NAMALWA (cell line): Measurements from ENCODE around the gene MRTFA.
"Not testable (repeated sequence)": the region's sequence is repeated elsewhere in the genome, so short reads cannot be mapped to it uniquely, and the experiment has no call there.

Source experiments
- DNase-seq: peaks from one replicate; pipeline ENCODE4 v3.0.0-alpha.2; 2015; ENCODE audit warnings: low spot score

Gene MRTFA

DNA sequence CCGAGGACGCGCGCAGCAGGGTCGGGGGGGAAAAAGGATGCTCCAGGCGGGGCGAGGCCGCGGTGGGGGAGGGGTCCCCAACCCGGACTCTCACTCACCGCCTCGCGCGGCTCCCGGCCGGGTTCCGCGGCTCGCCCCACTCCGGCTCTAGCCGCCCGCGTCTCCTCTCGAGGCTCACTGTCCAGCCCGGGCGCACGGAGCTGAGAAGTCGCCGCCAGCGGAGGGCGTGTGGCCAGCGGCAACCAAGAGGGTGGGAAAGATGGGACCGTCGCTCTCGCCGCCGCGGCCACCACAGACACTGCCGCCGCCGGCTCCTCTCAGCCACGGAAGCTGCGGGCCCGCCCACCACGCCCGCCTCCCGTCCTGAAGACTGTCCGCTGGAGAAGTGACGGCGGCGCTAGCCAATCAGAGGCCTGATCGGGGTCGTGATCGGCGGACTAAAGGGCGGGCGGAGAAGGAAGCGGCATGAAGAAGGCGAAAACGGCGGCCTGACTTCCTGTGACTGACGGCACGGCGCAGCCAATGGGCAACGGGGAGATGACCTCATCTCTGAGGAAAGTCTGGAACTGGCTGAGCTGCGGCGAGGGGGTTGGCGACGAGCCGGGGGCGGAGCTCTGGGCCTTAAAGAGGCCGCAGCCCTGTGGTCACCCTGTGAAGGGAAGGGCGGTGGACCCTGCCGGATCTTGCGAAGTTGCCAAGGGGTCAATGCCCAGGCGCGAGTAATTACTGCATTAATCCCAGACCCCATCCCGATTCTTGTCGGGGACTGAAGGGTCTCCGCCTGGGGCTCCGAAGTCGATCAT, at the start of gene MRTFA:
MRTFA (minus strand) TSS at position 340 of the 803 bp plus-strand sequence.
- peak; percentile 99 for DNase-seq

DNA sequence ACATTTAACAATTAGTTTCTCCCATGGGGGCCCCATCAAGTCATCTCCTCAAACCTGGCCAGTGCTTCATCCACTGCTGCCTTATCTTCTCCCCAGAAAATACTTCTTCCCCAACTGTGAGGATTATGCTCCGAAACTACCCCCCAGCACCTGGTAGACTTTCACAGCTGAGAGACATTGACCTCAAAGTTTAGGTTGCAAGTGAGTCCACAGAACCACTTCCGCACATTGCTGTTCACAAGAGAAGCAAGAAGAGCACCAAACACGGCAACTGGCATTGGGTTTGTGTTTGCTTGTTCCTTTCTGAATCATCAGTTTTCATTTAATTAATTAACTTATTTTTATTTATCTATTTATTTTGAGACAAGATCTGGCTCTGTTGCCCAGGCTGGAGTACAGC, 48.9 kb upstream of the MRTFA start:
- no peak for DNase-seq

DNA sequence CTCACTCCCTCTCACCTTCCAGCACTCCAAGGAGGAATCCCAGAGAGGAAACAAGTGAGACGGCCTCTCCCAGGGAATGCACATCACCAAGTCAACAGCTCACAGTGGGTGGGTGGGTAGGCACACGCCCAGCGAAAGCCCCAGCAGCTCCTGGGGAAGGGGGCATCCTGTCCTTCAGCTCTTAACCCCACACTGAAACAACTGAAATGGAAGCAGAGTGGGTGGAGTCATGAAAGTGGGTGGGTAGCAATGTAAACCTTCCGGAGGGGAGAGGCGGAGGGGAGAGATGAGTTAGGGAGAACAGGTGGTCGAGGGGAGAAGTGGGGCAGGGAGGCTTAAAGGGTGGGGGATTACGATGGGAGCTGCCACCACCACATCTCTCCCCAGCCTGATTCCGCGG, 48.2 kb upstream of the MRTFA start:
- DNase-seq = no peak

DNA sequence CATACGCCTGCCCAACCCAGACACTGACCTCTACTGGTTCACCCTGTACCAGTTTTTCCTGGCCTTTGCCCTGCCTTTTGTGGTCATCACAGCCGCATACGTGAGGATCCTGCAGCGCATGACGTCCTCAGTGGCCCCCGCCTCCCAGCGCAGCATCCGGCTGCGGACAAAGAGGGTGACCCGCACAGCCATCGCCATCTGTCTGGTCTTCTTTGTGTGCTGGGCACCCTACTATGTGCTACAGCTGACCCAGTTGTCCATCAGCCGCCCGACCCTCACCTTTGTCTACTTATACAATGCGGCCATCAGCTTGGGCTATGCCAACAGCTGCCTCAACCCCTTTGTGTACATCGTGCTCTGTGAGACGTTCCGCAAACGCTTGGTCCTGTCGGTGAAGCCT, 44.9 kb upstream of the MRTFA start:
- no peak for DNase-seq

DNA sequence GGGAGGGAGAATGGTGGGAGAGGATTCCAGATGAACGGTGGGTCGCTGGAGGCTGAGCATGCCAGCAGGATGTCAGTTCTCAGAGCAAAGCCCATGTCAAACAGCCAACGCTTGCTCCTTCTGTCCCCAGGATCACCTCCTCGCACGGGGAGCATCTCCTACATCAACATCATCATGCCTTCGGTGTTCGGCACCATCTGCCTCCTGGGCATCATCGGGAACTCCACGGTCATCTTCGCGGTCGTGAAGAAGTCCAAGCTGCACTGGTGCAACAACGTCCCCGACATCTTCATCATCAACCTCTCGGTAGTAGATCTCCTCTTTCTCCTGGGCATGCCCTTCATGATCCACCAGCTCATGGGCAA, 44.3 kb upstream of the MRTFA start:
- no peak for DNase-seq

DNA sequence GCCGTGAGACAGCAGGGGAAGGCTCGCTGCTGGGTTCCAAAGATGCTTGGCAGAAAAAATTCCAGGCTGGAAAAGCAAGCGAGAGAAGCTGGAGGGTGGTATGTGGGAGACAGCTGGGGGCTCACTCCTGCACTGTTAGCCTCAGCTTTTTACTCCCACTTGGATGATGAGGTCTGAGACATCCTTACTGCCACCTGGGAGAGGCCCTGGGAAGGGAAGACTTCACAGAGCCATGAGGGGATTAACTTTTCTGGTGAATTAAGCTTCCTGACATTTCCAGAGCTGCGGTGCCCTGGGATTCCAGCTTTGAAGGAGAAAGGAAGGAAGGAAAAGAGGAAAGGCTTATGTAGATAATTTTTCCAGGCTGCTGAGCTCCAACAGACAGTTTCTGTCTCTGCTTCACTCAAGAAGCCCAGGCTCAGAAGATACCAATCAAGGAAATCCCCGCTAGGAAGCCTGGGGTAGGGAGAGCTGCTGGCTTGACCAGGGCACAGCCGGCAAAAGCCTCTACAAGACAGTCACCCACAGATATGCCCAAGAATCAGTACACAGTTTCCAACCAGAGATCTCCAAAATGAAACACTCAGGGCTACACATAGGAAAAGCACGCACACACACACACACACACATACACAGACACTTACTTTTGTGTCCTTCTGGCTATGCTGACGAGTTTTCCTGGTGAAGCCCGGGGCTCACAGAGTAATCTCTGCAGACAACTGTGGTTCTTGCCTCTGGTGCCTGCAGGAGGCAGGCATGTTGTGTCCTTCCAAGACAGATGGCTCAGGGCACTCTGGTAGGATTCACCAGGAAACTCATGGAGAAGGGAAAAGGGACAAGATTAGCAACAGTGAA, 43.7 kb upstream of the MRTFA start:
- no peak for DNase-seq

DNA sequence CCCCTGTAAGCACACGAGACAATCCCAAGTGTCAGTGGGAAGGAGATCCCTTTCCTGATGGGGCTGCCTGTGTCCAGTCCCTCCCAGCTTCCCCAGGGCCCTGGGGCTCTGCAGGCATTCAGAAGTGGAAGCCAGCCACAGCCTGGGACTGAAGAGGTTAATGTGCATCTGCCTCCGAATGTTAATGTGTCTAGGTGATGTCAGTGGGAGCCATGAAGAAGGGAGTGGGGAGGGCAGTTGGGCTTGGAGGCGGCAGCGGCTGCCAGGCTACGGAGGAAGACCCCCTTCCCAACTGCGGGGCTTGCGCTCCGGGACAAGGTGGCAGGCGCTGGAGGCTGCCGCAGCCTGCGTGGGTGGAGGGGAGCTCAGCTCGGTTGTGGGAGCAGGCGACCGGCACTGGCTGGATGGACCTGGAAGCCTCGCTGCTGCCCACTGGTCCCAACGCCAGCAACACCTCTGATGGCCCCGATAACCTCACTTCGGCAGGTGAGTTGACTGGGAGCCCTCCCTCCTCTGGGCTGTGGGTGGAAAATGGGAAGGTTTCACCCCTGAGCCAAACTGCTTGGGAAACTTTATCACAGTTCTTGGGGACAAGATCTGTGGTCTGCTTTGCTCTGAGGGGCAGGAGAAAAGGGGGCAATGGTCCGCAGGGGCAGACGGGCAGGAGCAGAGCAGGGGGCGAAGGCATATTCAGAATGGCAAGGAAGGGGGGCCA, 42.9 kb upstream of the MRTFA start, which contains the start of gene MCHR1:
MCHR1 (plus strand) TSS at position 236 of the 715 bp plus-strand sequence; CDS start at position 405, 169 bp downstream.
- DNase-seq = no peak

DNA sequence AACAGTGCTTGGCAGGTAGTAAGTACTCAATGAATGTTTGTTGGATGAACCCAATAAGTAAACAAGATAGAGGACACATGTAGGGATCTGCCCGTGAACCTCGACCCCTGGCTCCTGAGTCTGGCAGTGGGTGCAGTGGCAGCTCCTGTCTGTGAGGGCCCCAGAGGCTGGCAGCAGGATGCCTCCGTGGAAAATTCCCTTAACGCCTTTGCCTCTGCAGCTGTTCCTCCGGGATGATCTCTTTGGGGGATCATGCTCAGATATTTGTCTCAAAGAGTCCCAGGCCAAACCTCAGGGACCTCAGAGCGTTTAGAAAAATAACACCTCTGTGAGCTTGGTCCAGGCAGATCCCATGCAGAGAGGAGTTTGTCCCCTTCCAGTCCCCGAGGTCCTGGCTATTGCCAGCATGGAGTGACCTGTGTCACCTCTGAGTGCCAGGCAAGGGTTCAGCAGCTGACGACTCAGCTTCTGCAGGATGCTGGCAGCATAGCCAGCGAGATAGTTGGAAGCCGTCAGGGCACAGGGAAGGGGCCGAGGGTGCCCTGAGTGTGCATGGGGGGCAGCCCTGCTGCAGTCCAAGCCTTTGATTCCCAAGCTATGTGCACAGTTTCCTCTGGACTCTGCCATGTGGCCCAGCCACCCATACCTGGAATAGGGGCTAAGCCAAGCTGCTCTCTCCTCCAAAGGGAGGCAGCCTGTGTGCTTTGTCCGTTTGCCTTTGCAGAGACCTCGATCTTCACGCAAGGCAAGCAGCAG, 42.2 kb upstream of the MRTFA start:
- no peak for DNase-seq

DNA sequence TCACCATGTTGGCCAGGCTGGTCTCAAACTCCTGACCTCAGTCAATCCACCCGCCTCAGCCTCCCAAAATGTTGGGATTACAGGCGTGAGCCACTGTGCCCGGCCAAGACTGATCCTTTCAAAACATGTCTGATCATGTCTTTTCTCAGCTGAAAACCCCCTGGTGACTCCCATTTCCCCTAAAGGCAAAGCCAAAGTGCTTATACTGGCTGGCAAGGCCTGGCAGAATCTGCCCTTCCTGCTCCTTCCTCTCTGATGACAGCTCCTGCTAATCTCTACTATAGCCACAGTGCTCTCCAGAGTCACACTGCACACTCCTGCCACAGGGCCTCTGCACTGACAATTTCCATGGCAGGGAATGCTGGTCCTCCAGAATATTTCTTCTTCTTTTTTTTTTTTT, 40.1 kb upstream of the MRTFA start:
- no peak for DNase-seq

DNA sequence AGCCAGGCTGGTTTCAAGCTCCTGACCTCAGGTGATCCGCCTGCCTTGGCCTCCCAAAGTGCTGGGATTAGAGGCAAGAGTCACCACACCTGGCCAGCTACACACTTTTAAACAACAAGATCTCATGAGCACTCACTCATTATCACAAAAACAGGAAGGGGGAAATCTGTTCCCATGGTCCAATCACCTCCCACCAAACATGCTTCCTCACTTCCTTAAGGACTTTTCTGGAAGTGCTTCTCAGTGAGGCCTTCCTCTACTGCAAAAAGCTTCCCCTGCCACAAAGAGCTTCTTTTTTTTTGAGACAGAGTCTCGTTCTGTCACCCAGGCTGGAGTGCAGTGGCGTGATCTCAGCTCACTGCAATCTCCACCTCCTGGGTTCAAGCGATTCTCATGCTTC, 39.6 kb upstream of the MRTFA start:
- not testable (repeated sequence) for DNase-seq

DNA sequence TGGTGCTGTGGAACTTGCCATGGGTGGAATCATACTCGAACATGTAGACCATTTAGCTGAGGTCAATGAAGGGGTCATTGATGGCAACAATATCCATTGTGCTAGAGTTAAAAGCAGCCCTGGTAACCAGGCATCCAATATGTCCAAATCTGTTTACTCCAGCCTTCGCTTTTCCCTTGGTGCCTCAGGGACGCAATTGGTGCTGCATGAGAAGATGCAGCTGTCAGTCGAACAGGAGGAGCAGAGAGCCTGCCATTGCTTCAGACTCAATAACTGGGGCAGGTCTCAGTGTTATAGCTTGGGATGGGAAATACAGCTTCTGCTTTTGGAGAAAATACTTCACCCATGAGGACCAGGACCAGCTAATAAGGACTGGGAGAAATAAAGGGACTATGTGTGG, 37.8 kb upstream of the MRTFA start:
- no peak for DNase-seq

DNA sequence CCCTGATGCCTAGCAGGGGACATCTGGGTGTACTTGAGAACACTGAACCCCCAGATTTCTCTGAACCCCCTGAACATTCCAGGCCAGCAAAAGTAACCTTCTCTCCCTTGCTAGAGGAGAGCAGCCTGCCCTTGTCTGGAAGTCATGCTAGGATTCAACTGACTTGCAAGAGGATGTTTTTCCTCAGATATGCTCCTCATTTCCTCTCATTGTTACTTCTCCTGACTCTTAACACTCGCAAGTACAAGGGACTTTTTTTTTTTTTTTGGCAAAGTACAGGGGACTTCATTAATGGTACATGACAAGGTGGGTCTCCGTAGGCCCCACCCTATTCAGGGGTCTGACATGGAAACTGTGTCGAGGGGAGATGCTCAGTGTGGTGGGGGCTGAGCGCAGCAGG, 36.5 kb upstream of the MRTFA start:
- no peak for DNase-seq

DNA sequence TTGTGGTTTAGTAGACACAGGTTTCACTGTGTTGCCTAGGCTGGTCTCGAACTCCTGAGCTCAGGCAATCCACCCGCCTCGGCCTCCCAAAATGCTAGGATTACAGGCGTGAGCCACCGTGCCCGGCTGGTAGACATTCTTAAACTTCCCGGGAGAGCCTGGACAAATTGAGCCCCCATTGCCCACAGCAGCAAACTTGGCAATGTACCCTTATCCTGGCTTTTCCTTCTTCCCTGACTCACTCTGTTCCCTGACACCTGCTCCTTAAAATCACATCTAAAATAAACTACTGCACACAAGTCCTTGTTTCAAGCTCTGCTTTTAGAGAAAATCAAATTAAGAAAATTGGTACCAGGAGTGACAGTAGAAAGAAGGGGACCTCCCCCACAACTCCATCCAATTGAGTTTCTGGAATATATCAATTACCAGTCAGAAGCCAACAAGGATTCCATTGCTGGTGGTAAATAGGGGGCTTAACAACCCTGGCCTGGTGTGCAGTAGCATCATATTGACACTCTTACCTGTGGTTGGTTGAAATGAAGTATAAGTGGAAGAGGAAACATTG, 35.4 kb upstream of the MRTFA start:
- DNase-seq = no peak

DNA sequence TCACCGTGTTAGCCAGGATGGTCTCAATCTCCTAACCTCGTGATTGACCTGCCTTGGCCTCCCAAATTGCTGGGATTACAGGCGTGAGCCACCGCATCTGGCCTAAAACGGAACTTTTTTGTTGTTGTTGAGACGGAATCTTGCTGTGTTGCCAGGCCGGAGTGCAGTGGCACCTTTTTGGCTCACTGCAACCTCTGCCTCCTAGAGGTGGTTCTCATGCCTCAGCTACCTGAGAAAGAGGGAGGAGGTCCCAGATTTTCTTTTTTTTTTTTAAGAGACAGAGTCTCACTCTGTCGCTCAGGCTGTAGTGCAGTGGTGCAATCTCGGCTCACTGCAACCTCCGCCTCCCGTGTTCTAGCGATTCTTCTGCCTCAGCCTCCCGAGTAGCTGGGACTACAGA, 34.9 kb upstream of the MRTFA start:
- no peak for DNase-seq

DNA sequence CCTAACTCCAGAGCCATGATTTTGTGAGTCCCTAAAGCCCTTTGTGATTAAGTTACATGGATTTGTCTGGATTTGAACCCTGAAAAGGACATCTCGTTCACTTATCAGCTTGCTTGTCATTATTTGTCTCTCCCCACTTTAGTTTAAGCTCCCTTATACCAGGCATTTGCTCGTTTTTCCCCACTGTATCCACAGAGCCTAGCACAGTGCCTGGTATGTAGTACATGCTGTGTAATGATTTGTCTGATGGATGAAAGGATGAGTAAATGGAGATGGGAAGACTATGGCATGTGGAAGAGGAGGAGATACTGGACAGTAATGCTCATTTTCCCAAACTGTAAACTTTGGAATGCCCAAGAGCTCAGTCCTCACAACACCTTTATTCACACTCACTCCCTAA, 33.5 kb upstream of the MRTFA start:
- no peak for DNase-seq

DNA sequence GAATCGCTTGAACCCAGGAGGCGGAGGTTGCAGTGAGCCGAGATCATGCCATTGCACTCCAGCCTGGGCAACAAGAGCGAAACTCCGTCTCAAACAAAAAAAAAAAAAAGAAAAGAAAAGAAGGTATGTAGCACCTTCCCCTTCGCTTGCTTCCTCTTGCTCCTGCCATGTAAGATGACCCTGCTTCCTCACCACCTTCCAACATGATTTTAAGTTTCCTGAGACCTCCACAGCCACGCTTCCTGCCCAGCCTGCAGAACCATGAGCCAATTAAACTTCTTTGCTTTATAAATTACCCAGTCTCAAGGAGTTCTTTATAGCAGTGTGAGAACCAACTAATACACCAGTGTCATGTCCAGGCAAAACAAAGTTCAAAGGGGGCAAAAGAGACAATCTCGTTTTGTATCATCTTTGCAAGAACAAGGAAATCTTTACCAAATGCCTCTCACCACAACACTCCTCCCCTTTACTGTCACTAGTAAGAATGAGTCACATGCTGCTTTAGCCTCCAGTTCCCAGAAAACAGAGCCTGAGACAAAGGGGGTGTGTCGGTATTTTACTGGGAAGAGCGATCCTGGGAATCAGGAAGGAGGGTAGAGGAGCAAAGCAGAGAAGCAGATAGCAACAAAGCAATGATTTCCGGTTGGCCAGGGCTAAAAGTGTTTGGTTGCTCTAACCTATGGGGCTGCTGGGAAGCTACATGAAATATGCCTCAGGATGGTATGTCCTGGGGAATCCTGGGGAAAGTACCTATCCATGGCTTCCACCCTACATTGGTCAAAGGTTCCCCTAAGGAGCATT, 32.3 kb upstream of the MRTFA start:
- no peak for DNase-seq

DNA sequence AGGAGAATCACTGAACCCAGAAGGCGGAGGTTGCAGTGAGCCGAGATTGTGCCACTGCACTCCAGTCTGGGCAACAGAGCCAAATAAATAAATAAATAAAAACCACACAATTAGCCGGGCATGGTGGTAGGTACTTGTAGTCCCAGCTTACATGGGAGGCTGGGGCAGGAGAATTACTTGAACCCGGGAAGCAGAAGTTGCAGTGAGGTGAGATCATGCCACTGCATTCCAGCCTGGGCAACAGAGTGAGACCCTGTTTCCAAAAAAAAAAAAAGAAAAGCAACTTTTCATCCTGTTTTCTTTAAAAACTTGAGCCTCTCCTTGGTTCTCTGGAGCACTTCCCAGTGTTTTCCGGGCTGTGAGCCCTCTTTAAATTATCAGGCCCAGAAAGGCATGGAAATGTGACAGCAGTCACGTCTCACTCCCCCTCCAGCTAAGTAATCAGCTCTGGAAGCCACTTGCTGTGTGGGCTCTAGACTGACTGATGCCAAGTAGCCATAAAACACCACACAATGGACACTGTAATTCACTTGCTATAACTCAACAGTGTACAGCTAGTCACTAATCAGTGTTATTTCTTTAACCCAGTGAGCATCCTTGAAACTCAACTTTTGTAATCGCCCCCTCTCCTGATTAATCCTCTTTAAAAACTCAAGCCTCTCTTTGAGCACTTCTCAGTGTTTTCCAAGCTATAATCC, 29.8 kb upstream of the MRTFA start:
- DNase-seq = no peak

DNA sequence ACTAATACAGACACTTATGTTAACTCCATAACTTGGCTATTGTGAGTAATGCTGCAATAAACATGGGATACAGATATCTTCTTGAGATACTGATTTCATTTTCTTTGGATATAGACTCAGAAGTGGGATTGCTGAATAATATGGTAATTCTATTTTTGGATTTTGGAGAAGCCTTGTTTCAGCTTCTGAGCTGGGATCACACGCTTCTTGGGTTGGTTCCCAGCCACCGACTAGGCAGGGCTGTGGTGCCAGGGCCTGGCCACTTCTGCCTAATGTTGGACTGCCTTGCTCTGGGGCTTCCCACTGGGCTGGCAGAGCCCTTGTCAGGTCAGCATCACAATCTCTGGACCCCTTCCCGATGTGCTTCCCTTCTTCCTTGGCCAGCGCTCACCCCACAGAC, 28.8 kb upstream of the MRTFA start:
- no peak for DNase-seq

DNA sequence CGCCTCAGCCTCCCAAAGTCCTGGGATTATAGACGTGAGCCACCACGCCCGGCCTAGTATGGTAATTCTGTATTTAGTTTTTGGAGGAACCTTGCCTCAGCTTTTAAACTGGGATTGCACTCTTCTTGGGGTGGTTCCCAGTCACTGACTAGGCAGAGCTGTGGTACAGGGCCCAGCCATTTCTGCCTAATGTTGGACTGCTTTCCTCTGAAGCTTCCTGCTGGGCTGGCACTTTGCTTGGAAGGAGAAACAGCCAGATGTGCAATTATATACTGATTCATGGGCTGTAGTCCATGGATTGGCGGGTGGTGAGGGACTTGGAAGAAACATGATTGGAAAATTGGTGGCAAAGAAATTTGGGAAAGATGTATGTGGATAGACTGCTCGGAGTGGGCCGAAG, 25.2 kb upstream of the MRTFA start:
- no peak for DNase-seq

DNA sequence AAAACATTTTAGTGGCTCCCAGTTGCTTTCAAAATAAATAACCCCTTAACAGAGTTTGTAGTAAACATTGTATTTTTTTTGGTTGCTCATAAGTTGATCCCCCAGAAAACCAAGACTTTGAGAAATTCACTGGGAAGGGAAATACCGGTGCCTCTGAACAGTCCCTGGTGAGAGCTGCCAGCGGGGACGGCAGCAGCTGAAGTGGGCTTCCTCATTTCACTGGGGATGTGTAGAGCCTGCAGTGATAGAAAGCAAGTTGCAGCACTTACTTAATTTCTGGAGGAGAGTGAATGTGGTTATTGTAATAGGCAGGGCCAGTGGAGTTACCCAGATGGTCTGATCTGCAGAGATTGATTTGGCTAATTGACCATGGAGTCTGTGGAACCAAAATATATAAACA, 24.2 kb upstream of the MRTFA start:
- DNase-seq = no peak
